Right atrium auricular region (tissue), 2 donors: ENCODE results near the gene CASP6. TPM values are rescaled to one million over a fixed set of nuclear protein-coding genes. Genes with fewer than 3 reads are reported as not detected.

Experiments used
- DNase-seq: peaks from one replicate; pipeline ENCODE4 v3.0.0-alpha.2; 2019; ENCODE audit warnings: low spot score
- H3K27ac ChIP-seq, 2 donors: fragments of 200-600 bp; sonication (generic); 1 replicate in 1 of 2; 2 replicates in 1 of 2; pipeline ENCODE4 v1.5.1; 2016 to 2019
- H3K27me3 ChIP-seq, 2 donors: fragments of 200-600 bp; sonication (generic); one replicate each; pipeline versions ENCODE4 v1.5.1 to v1.6.0; 2017 to 2019
- H3K36me3 ChIP-seq: fragments of 200-600 bp; sonication (generic); one replicate; pipeline ENCODE4 v1.5.1; 2016
- H3K4me1 ChIP-seq, 2 donors: fragments of 200-600 bp; sonication (generic); one replicate each; pipeline versions ENCODE4 v1.5.1 to v1.6.0; 2017 to 2019
- H3K4me3 ChIP-seq, 2 donors: fragments of 200-600 bp; sonication (generic); 1 replicate in 1 of 2; 2 replicates in 1 of 2; pipeline ENCODE4 v1.5.1; 2017 to 2019; ENCODE audit warnings: mild to moderate bottlenecking in 1 of 2, moderate library complexity in 1 of 2
- H3K9me3 ChIP-seq, 2 donors: fragments of 200-600 bp; sonication (generic); one replicate each; pipeline ENCODE4 v1.5.1; 2019
- CTCF ChIP-seq, 2 donors: fragments of 200-600 bp; sonication (generic); IDR thresholded peaks; one replicate each; pipeline ENCODE4 v1.5.1; 2019; ENCODE audit warnings: antibody characterized with exemption in 2 of 2
- total RNA-seq, 2 donors: library from RNA; depleted of rRNA; stranded (reverse); fragments of >200 nt; gene quantifications; one replicate each; pipeline ENCODE4 v1.1.0, GENCODE V29; 2016

Gene CASP6
- total RNA-seq, 2 donors from 2014 or later: 8.6 to 18.2 TPM

- no peak for DNase-seq
- no peak overlapping the region for H3K4me3 ChIP-seq
- H3K36me3 ChIP-seq: no peaks in the 10 kb centered on the region
- H3K27me3 ChIP-seq: no peaks in the 10 kb centered on the region
- H3K4me1 ChIP-seq: no peaks in the 10 kb centered on the region
- H3K27ac ChIP-seq: no peak overlapping the region
- no peaks in the 10 kb centered on the region for H3K9me3 ChIP-seq
- TF ChIP-seq CTCF (IDR thresholded peaks at IDR 0.05): no peak
Measured at GRCh38 chr4:109735566-109736365, 32.5 kb upstream of the CASP6 start.

- Histone ChIP-seq H3K27ac (no peak overlapping the region), H3K27me3 (no peaks in the 10 kb centered on the region), H3K9me3 (no peaks in the 10 kb centered on the region), H3K4me3 (no peak overlapping the region), H3K36me3 (no peaks in the 10 kb centered on the region), H3K4me1 (peaks cover 0 to 7% of the 10 kb centered on the region in 2 donors)
- TF ChIP-seq CTCF (IDR thresholded peaks at IDR 0.05): no peak
- no peak for DNase-seq
Measured at GRCh38 chr4:109733728-109734127, 30.5 kb upstream of the CASP6 start.

GRCh38 chr4:109730619-109731545 is 27.6 kb upstream of the CASP6 start:
- no peak for TF ChIP-seq CTCF (IDR thresholded peaks at IDR 0.05)
- no peaks in the 10 kb centered on the region for H3K27me3 ChIP-seq
- H3K9me3 ChIP-seq: no peaks in the 10 kb centered on the region
- peak overlapping the region; percentile 87 to 90 for H3K27ac ChIP-seq
- H3K4me1 ChIP-seq: peaks cover 0 to 12% of the 10 kb centered on the region in 2 donors
- H3K4me3 ChIP-seq: peak overlapping the region; percentile 82 to 95
- no peak for DNase-seq
- no peaks in the 10 kb centered on the region for H3K36me3 ChIP-seq

- TF ChIP-seq CTCF (IDR thresholded peaks at IDR 0.05): no peak
- Histone ChIP-seq H3K9me3 (no peaks in the 10 kb centered on the region), H3K27ac (peak within 1 kb of the TSS; percentile 87 to 90), H3K36me3 (no peaks in the 10 kb centered on the region), H3K27me3 (no peaks in the 10 kb centered on the region), H3K4me1 (peaks cover 0 to 12% of the 10 kb centered on the region in 2 donors), H3K4me3 (peak within 1 kb of the TSS; percentile 82 to 95)
- DNase-seq: peak; percentile 68
Measured at GRCh38 chr4:109729718-109730618, 26.7 kb upstream of the CASP6 start, which contains the start of gene PLA2G12A. Gene PLA2G12A (minus strand): TSS chr4:109730070. CDS start chr4:109729809, 261 bp downstream.

GRCh38 chr4:109729117-109729717 is 26.0 kb upstream of the CASP6 start:
- TF ChIP-seq CTCF (IDR thresholded peaks at IDR 0.05): no peak
- Histone ChIP-seq H3K27me3 (no peaks in the 10 kb centered on the region), H3K4me3 (peak overlapping the region; percentile 82 to 95), H3K4me1 (peaks cover 0 to 12% of the 10 kb centered on the region in 2 donors), H3K9me3 (no peaks in the 10 kb centered on the region), H3K36me3 (no peaks in the 10 kb centered on the region), H3K27ac (peak overlapping the region; percentile 87 to 90)
- no peak for DNase-seq
